OCI-LY3 (cell line): ENCODE results near the gene IMPG1.

Experiments
- H2AFZ ChIP-seq: fragments of 200-600, 300-600 bp; shearing (Covaris generic); 2 replicates; pipeline ENCODE4 v1.6.0; 2014; ENCODE audit warnings: antibody characterized with exemption, low read depth, low read length
- H3K27ac ChIP-seq: fragments of 200-600, 300-600 bp; sonication (generic); 2 replicates; pipeline ENCODE4 v1.5.1; 2014; ENCODE audit warnings: mild to moderate bottlenecking, low read length, moderate library complexity, mixed read lengths
- H3K27me3 ChIP-seq: fragments of 200-600, 300-600 bp; sonication (generic); 2 replicates; pipeline ENCODE4 v1.6.1; 2014; ENCODE audit warnings: low read depth, low read length, mixed read lengths
- H3K36me3 ChIP-seq: fragments of 200-600, 300-600 bp; sonication (generic); replicated peaks from 2 replicates; pipeline ENCODE3; 2014; ENCODE audit warnings: low read depth, low read length, mixed read lengths
- H3K4me1 ChIP-seq: fragments of 300-600, 200-600 bp; sonication (generic); 2 replicates; pipeline ENCODE4 v1.6.1; 2014; ENCODE audit warnings: low read length, mixed read lengths
- H3K4me2 ChIP-seq: fragments of 200-600, 300-600 bp; sonication (generic); 2 replicates; pipeline ENCODE4 v1.6.1; 2014; ENCODE audit warnings: low read length, mixed read lengths
- H3K4me3 ChIP-seq: fragments of 300-600, 200-600 bp; sonication (generic); 2 replicates; pipeline ENCODE4 v1.5.1; 2014; ENCODE audit warnings: antibody characterized with exemption, mild to moderate bottlenecking, low read length, moderate library complexity
- H3K79me2 ChIP-seq: fragments of 300-600, 200-600 bp; shearing (Covaris generic); 2 replicates; pipeline ENCODE4 v1.6.1; 2014; ENCODE audit warnings: mild to moderate bottlenecking, low read length, mixed read lengths
- H3K9ac ChIP-seq: fragments of 300-600, 200-600 bp; shearing (Covaris generic); 2 replicates; pipeline ENCODE4 v1.6.0; 2014; ENCODE audit warnings: mild to moderate bottlenecking, low read length, moderate library complexity
- H3K9me3 ChIP-seq: fragments of 200-600, 300-600 bp; shearing (Covaris generic); 2 replicates; pipeline ENCODE4 v1.6.1; 2014; ENCODE audit warnings: low read length, mixed read lengths; ENCODE audit not compliant: insufficient read depth
- H4K20me1 ChIP-seq: fragments of 200-600, 300-600 bp; sonication (generic); 2 replicates; pipeline ENCODE4 v1.6.1; 2016; ENCODE audit warnings: low read length, mixed read lengths; ENCODE audit not compliant: insufficient read depth
- EZH2phosphoT487 ChIP-seq: fragments of 200-600 bp; shearing (Covaris generic); IDR thresholded peaks from 2 replicates; pipeline ENCODE4 v1.6.1; 2018; ENCODE audit warnings: antibody characterized with exemption, mixed run types, low read depth
- TF ChIP-seq, protein P1 (sequence below): fragments of 200-600, 300-600 bp; sonication (generic); IDR thresholded peaks from 2 replicates; pipeline ENCODE4 v1.5.1; 2014; ENCODE audit warnings: antibody characterized with exemption, low read length, low read depth

The IMPG1 gene

GRCh38 chr6:75946146-75946831 lies 126.2 kb downstream of the IMPG1 start:
- peak overlapping the region; percentile 46 for H3K27ac ChIP-seq
- H3K9me3 ChIP-seq = no peaks in the 10 kb centered on the region
- H3K4me2 ChIP-seq = peak overlapping the region; percentile 80
- H3K27me3 ChIP-seq = no peaks in the 10 kb centered on the region
- peak overlapping the region; percentile 54 for H2AFZ ChIP-seq
- no peaks in the 10 kb centered on the region for H3K36me3 ChIP-seq
- no peak for TF ChIP-seq EZH2phosphoT487
- TF ChIP-seq, protein P1, sequence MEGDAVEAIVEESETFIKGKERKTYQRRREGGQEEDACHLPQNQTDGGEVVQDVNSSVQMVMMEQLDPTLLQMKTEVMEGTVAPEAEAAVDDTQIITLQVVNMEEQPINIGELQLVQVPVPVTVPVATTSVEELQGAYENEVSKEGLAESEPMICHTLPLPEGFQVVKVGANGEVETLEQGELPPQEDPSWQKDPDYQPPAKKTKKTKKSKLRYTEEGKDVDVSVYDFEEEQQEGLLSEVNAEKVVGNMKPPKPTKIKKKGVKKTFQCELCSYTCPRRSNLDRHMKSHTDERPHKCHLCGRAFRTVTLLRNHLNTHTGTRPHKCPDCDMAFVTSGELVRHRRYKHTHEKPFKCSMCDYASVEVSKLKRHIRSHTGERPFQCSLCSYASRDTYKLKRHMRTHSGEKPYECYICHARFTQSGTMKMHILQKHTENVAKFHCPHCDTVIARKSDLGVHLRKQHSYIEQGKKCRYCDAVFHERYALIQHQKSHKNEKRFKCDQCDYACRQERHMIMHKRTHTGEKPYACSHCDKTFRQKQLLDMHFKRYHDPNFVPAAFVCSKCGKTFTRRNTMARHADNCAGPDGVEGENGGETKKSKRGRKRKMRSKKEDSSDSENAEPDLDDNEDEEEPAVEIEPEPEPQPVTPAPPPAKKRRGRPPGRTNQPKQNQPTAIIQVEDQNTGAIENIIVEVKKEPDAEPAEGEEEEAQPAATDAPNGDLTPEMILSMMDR = 0 out of 2 replicates have a peak, but pooled peaks have one; percentile 3
- H3K79me2 ChIP-seq = no peaks in the 10 kb centered on the region
- peak overlapping the region; percentile 45 for H3K9ac ChIP-seq
- peaks cover 42% of the 10 kb centered on the region for H3K4me1 ChIP-seq
- H3K4me3 ChIP-seq = peak overlapping the region; percentile 50
- H4K20me1 ChIP-seq = no peaks in the 10 kb centered on the region

DNA sequence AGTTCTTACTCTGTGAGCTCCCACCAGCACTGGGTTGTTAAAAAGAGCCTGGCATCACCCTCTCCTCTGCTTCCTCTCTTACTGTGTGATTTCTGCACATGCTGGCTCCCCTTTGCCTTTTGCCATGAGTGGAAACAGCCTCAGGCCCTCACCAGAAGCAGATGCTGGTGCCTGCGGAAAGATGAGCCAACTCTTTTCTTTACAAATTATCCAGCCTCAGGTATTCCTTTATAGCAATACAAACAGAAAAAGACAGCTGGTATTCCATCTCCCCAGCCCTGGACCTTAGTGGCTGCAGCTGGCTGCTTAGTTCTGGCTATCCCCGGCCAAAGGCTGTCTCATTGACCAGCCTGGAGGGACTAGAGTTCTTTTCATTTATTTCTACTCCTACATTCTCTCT lies 129.1 kb downstream of the IMPG1 start:
- H3K27ac ChIP-seq = no peak overlapping the region
- no peaks in the 10 kb centered on the region for H4K20me1 ChIP-seq
- no peak overlapping the region for H3K4me3 ChIP-seq
- H3K4me1 ChIP-seq = peaks cover 30% of the 10 kb centered on the region
- no peaks in the 10 kb centered on the region for H3K36me3 ChIP-seq
- H3K79me2 ChIP-seq = no peaks in the 10 kb centered on the region
- no peaks in the 10 kb centered on the region for H3K9me3 ChIP-seq
- H3K27me3 ChIP-seq = no peaks in the 10 kb centered on the region
- H3K9ac ChIP-seq = no peak overlapping the region
- TF ChIP-seq EZH2phosphoT487 = no peak
- TF ChIP-seq, protein P1 = no peak
- H3K4me2 ChIP-seq = no peak overlapping the region
- H2AFZ ChIP-seq = no peak overlapping the region

GRCh38 chr6:75941509-75941908 lies 131.0 kb downstream of the IMPG1 start:
- Histone ChIP-seq H3K27ac (no peak overlapping the region), H3K36me3 (no peaks in the 10 kb centered on the region), H3K4me2 (no peak overlapping the region), H3K27me3 (no peaks in the 10 kb centered on the region), H4K20me1 (no peaks in the 10 kb centered on the region), H3K9ac (no peak overlapping the region), H3K4me3 (no peak overlapping the region), H3K79me2 (no peaks in the 10 kb centered on the region), H3K9me3 (no peaks in the 10 kb centered on the region), H3K4me1 (peaks cover 14% of the 10 kb centered on the region), H2AFZ (no peak overlapping the region)
- TF ChIP-seq, protein P1 = no peak
- TF ChIP-seq EZH2phosphoT487 = no peak

- peaks cover 9% of the 10 kb centered on the region for H3K4me1 ChIP-seq
- H3K36me3 ChIP-seq = no peaks in the 10 kb centered on the region
- H2AFZ ChIP-seq = no peak overlapping the region
- H3K79me2 ChIP-seq = no peaks in the 10 kb centered on the region
- H3K27ac ChIP-seq = no peak overlapping the region
- H4K20me1 ChIP-seq = no peaks in the 10 kb centered on the region
- H3K4me2 ChIP-seq = no peak overlapping the region
- H3K9ac ChIP-seq = no peak overlapping the region
- H3K9me3 ChIP-seq = no peaks in the 10 kb centered on the region
- H3K4me3 ChIP-seq = no peak overlapping the region
- TF ChIP-seq, protein P1 = no peak
- TF ChIP-seq EZH2phosphoT487 = no peak
- H3K27me3 ChIP-seq = no peaks in the 10 kb centered on the region
These were observed 131.9 kb downstream of the IMPG1 start for GRCh38 chr6:75940564-75940963.
